ENCODE results near the gene CXCR5.

GRCh38 chr11:118888398-118888797 lies 4.7 kb downstream of the CXCR5 start:
- TF ChIP-seq CTCF (IDR thresholded peaks at IDR 0.05), result no peak
- TF ChIP-seq POLR2A (IDR thresholded peaks at IDR 0.05), result no peak
